Osteoblast (primary cell): ENCODE measurements around the gene MBD6. TPM values are rescaled to one million over a fixed set of nuclear protein-coding genes. Genes with fewer than 3 reads are reported as not detected.

Source experiments
- DNase-seq: peaks from one replicate; pipeline ENCODE4 v3.0.0; 2011; ENCODE audit warnings: low spot score, mixed read lengths; ENCODE audit not compliant: insufficient read length; ENCODE audit errors: missing footprints
- H2AFZ ChIP-seq: 2 replicates; pipeline ENCODE4 v1.6.0; 2011; ENCODE audit warnings: mild to moderate bottlenecking, low read length
- H3K27ac ChIP-seq: 2 replicates; pipeline ENCODE4 v1.5.1; 2011; ENCODE audit warnings: mild to moderate bottlenecking, low read depth, low read length, moderate library complexity
- H3K27me3 ChIP-seq: 2 replicates; pipeline ENCODE4 v1.6.0; 2012; ENCODE audit warnings: mild to moderate bottlenecking, control low read depth, inconsistent platforms, low read length, moderate library complexity; ENCODE audit not compliant: insufficient read depth
- H3K36me3 ChIP-seq: 2 replicates; pipeline ENCODE4 v1.5.1; 2011; ENCODE audit warnings: mild to moderate bottlenecking, low read length, control low read depth, moderate library complexity; ENCODE audit not compliant: insufficient read depth
- H3K4me1 ChIP-seq: 2 replicates; pipeline ENCODE4 v1.5.1; 2011; ENCODE audit warnings: mild to moderate bottlenecking, low read length, control low read depth, moderate library complexity; ENCODE audit not compliant: insufficient read depth
- H3K4me2 ChIP-seq: 2 replicates; pipeline ENCODE4 v1.6.0; 2011; ENCODE audit warnings: mild to moderate bottlenecking, low read length; ENCODE audit not compliant: insufficient read depth
- H3K4me3 ChIP-seq: fragments of 200-600 bp; sonication (generic); 3 replicates; pipeline ENCODE4 v1.5.1; 2012; ENCODE audit warnings: mild to moderate bottlenecking, low read length, inconsistent platforms; ENCODE audit not compliant: insufficient read depth
- H3K79me2 ChIP-seq: 2 replicates; pipeline ENCODE4 v1.6.0; 2012; ENCODE audit warnings: mild to moderate bottlenecking, low read length, control low read depth, inconsistent platforms; ENCODE audit not compliant: insufficient read depth
- H3K9me3 ChIP-seq: 2 replicates; pipeline ENCODE4 v1.5.1; 2011; ENCODE audit warnings: low read depth, low read length, control low read depth
- H4K20me1 ChIP-seq: 2 replicates; pipeline ENCODE4 v1.6.0; 2012; ENCODE audit warnings: mild to moderate bottlenecking, low read length, control low read depth; ENCODE audit not compliant: insufficient read depth
- total RNA-seq: library from RNA; depleted of rRNA; stranded (reverse); fragments of >200 nt; gene quantifications from 2 replicates; pipeline ENCODE4 v1.2.3, GENCODE V29; 2012
- TF ChIP-seq, protein P1 (sequence below): IDR thresholded peaks from 2 replicates; pipeline ENCODE4 v1.5.1; 2011; ENCODE audit warnings: mild to moderate bottlenecking, low read depth, low read length, moderate library complexity; ENCODE audit errors: extremely low read depth

The MBD6 gene
- total RNA-seq, 1 donor, result 5.8 TPM

DNA sequence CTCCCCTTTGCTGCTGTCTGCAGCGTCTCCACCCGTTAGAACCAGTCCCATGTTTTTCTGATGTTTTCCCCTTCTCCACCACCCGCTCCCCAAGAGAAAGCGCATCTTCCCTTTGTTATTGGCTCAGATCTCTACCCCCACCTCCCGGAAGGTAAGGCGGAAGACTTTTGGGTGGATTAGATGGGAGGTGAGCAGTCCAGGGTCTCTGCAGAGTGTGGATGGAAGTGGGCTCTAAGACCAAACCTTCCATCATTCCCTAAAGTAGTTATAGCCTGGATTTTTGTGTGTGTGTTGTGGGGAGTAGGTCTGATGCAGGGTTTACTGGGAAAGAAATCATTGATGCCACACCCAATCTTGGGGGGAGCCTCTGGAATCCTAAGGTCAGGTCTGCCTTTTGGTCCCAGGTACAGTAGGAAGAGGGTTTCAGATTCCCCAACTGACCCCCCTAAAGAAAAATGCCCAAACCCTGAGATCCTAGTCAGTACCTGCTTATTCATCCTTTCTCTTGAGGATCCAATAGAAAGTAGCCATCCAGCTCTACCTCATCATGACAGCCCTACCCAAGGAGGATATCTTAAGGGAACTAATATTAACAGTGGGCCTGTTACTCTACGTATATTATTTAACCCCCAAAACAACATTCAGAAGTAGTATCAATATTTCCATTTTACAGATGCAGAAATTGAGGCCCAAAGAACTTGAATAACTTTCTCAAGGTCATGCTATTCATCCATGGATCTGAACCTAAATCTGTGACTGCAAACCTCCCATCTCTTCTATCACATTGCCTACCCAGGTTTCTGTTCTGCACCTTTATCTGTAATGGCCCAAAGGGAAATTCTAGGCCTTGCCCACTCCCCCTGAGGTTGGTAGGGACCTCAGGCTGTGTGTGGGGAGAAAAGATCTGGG, 28.3 kb downstream of the MBD6 start:
- H3K79me2 ChIP-seq, result peaks cover 11% of the 10 kb centered on the region
- peaks cover 2% of the 10 kb centered on the region for H4K20me1 ChIP-seq
- DNase-seq, result peak; percentile 57
- H3K27ac ChIP-seq, result no peak overlapping the region
- no peak overlapping the region for H3K4me3 ChIP-seq
- peaks cover 31% of the 10 kb centered on the region for H3K27me3 ChIP-seq
- TF ChIP-seq, protein P1, sequence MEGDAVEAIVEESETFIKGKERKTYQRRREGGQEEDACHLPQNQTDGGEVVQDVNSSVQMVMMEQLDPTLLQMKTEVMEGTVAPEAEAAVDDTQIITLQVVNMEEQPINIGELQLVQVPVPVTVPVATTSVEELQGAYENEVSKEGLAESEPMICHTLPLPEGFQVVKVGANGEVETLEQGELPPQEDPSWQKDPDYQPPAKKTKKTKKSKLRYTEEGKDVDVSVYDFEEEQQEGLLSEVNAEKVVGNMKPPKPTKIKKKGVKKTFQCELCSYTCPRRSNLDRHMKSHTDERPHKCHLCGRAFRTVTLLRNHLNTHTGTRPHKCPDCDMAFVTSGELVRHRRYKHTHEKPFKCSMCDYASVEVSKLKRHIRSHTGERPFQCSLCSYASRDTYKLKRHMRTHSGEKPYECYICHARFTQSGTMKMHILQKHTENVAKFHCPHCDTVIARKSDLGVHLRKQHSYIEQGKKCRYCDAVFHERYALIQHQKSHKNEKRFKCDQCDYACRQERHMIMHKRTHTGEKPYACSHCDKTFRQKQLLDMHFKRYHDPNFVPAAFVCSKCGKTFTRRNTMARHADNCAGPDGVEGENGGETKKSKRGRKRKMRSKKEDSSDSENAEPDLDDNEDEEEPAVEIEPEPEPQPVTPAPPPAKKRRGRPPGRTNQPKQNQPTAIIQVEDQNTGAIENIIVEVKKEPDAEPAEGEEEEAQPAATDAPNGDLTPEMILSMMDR, result no peak
- no peak overlapping the region for H2AFZ ChIP-seq
- H3K4me1 ChIP-seq, result peaks cover 11% of the 10 kb centered on the region
- no peaks in the 10 kb centered on the region for H3K9me3 ChIP-seq
- no peak overlapping the region for H3K4me2 ChIP-seq
- no peaks in the 10 kb centered on the region for H3K36me3 ChIP-seq

DNA sequence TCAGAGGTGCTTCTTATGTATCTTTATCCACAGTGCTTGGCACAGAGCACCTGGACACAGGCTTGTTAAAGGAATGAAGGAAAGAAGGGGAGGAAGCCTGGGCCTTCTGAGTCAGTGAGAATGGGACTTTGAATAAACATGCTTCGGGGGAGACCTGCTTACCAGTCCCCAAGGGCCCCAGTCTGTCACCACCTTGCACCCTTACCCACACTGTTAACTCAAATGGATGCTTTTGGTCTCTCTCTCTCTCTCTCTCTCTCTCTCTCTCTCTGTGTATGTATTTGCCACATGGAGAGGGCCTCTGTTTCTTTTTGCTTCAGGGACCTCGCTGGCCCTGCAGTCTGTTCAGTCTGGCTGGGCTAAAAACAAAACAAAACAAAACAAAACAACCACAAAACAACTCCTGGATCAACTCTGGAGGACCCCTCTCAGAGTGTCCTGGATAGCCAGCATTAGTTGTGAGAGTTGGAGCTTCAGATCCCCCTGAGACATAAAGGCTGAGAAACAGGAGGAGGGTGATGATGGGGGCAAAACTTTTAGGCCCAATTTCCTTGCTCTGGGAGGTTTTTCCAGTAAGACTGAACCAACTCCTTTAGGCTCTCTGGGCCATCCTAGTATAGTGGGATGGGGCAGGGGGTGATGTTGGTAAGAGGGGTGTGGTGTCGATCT, 29.1 kb downstream of the MBD6 start:
- no peak overlapping the region for H3K27ac ChIP-seq
- no peak overlapping the region for H3K4me2 ChIP-seq
- peaks cover 7% of the 10 kb centered on the region for H3K4me1 ChIP-seq
- peaks cover 31% of the 10 kb centered on the region for H3K27me3 ChIP-seq
- TF ChIP-seq, protein P1, result no peak
- H3K36me3 ChIP-seq, result no peaks in the 10 kb centered on the region
- H3K9me3 ChIP-seq, result no peaks in the 10 kb centered on the region
- no peak overlapping the region for H2AFZ ChIP-seq
- no peak overlapping the region for H3K4me3 ChIP-seq
- no peaks in the 10 kb centered on the region for H4K20me1 ChIP-seq
- H3K79me2 ChIP-seq, result peaks cover 2% of the 10 kb centered on the region
- peak; percentile 68 for DNase-seq

DNA sequence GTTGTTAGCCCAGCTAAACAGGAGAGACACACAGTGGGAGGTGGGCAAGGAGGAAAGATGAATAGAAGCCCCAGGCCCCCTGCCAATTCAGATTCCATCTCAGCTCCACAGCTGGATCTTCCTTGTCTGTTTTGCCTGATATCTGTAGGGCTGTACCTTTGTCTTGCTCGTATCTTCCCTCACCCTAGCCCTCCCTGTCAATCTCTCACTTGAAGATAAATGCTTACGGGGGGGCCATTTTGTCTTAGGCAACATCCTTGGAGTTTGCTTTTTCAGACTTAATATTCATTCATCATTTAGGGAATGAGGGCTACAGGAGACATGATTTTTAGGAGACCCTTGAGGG, 29.7 kb downstream of the MBD6 start:
- Histone ChIP-seq H3K4me1 (peaks cover 7% of the 10 kb centered on the region), H3K4me3 (no peak overlapping the region), H3K36me3 (no peaks in the 10 kb centered on the region), H4K20me1 (no peaks in the 10 kb centered on the region), H3K79me2 (no peaks in the 10 kb centered on the region), H2AFZ (no peak overlapping the region), H3K27me3 (peaks cover 31% of the 10 kb centered on the region), H3K4me2 (no peak overlapping the region), H3K27ac (no peak overlapping the region), H3K9me3 (no peaks in the 10 kb centered on the region)
- TF ChIP-seq, protein P1, result no peak
- DNase-seq, result peak; percentile 44

DNA sequence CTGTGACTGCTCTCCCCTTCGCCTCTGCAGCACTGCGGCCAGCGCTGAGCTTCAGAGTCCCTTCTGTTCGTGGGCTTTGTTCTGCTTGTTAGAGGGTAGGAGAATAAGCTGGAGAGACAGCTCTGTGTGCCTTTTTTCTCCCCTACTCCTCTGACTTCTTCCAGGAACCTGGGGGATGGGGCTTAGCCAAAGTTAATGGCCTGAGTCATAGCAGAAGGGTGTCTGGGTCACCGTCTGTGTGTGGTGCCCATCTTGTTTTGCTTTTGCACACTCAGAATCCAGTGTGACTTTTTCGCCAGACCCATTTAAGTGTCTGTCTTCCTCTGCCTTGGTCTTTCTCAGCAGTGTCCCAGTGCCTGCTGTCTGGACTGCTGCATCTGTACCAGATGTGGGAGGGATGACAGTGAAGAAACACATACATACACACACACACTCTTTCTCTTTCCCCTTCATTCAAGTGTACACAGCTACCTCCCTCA, 30.2 kb downstream of the MBD6 start:
- H2AFZ ChIP-seq, result no peak overlapping the region
- peak; percentile 93 for DNase-seq
- no peaks in the 10 kb centered on the region for H3K79me2 ChIP-seq
- H3K9me3 ChIP-seq, result no peaks in the 10 kb centered on the region
- peaks cover 7% of the 10 kb centered on the region for H3K4me1 ChIP-seq
- H3K4me3 ChIP-seq, result no peak overlapping the region
- peak overlapping the region; percentile 7 for H3K4me2 ChIP-seq
- H3K27ac ChIP-seq, result no peak overlapping the region
- H3K27me3 ChIP-seq, result peaks cover 31% of the 10 kb centered on the region
- TF ChIP-seq, protein P1, result no peak
- H3K36me3 ChIP-seq, result no peaks in the 10 kb centered on the region
- no peaks in the 10 kb centered on the region for H4K20me1 ChIP-seq
